Activated B cell treated with CpG ODN at 0.5 μM for 24 hours (primary cell): ENCODE measurements around the gene GRHL1. TPM values are rescaled to one million over a fixed set of nuclear protein-coding genes. Genes with fewer than 3 reads are reported as not detected.

ENCODE experiments used
- ATAC-seq: fragments of 200-7000 bp; cut with Tn5 transposase; one replicate; pipeline ENCODE4 v1.10.0; 2021; ENCODE audit warnings: low read depth, mild to moderate bottlenecking, moderate library complexity
- CTCF ChIA-PET: fragments of 350-600 bp; sonication (Branson Sonifier 250); formaldehyde crosslinking; loops from one replicate; lab custom pipeline; 2021; ENCODE audit warnings: antibody characterized with exemption; lab: Charles Lee
- POLR2A ChIA-PET: fragments of 350-600 bp; sonication (Branson Sonifier 250); formaldehyde crosslinking; loops from one replicate; lab custom pipeline; 2021; ENCODE audit warnings: antibody characterized with exemption; lab: Charles Lee
- DNase-seq: peaks from one replicate; pipeline ENCODE4 v3.0.0; 2022
- H3K27ac Mint-ChIP-seq: one replicate; pipeline ENCODE4 v1.8.0; 2020; ENCODE audit warnings: mixed read lengths
- H3K27me3 Mint-ChIP-seq: one replicate; pipeline ENCODE4 v1.8.0; 2021; ENCODE audit warnings: mixed read lengths
- H3K36me3 Mint-ChIP-seq: one replicate; pipeline ENCODE4 v1.8.0; 2021; ENCODE audit warnings: low read depth, mixed read lengths
- H3K4me1 Mint-ChIP-seq: one replicate; pipeline ENCODE4 v1.8.0; 2021; ENCODE audit warnings: mixed read lengths
- H3K4me3 Mint-ChIP-seq: one replicate; pipeline ENCODE4 v1.8.0; 2020; ENCODE audit warnings: mild to moderate bottlenecking, mixed read lengths
- H3K9me3 Mint-ChIP-seq: one replicate; pipeline ENCODE4 v1.8.0; 2020; ENCODE audit warnings: mixed read lengths
- CTCF ChIP-seq: fragments of 200-600 bp; IDR thresholded peaks from one replicate; pipeline ENCODE4 v1.8.0; 2022; ENCODE audit warnings: antibody characterized with exemption, mild to moderate bottlenecking
- intact Hi-C: fragments of 100-400 bp; cut with micrococcal nuclease; formaldehyde crosslinking; loops from one replicate; pipeline ENCODE4 v1.15.1; 2024
- total RNA-seq: library from RNA; stranded (reverse); gene quantifications from 2 replicates; pipeline ENCODE4 v1.2.3, GENCODE V29; 2022

The GRHL1 gene
- total RNA-seq, 1 donor from 2014 or later = 0.95 TPM

GRCh38 chr2:9982891-9983290 lies 31.4 kb downstream of the GRHL1 start:
- DNase-seq = no peak
- H3K9me3 Mint-ChIP-seq = peaks cover 4% of the 10 kb centered on the region
- no peak for TF ChIP-seq CTCF
- no peaks in the 10 kb centered on the region for H3K36me3 Mint-ChIP-seq
- H3K27me3 Mint-ChIP-seq = peaks cover 20% of the 10 kb centered on the region
- CTCF ChIA-PET = interaction anchor here (1.9 to 6.1 kb wide), 2 partner anchors 66 to 74 kb away, joined by 10 to 208 read pairs; partner anchors contain the start of gene KLF11
- no peak for ATAC-seq
- H3K4me3 Mint-ChIP-seq = no peak overlapping the region
- no peak overlapping the region for H3K27ac Mint-ChIP-seq
- POLR2A ChIA-PET = no interaction called here
- H3K4me1 Mint-ChIP-seq = peaks cover 8% of the 10 kb centered on the region
- intact Hi-C loops = loop anchor here (10.0 kb wide), 2 partner anchors 142 to 682 kb away; partner anchors contain the start of gene RRM2

GRCh38 chr2:9983401-9984216 lies 32.1 kb downstream of the GRHL1 start:
- H3K4me3 Mint-ChIP-seq = no peak overlapping the region
- ChIA-PET POLR2A (interaction anchor here (1.0 to 1.5 kb wide), 5 partner anchors 45 to 140 kb away, joined by 5 to 11 read pairs (median 6); partner anchors contain the start of genes KLF11 and TAF1B), CTCF (interaction anchor here (0.6 to 6.1 kb wide), 23 partner anchors 9 to 735 kb away, joined by 3 to 208 read pairs (median 6); partner anchors contain the start of genes KLF11 and TAF1B)
- peaks cover 6% of the 10 kb centered on the region for H3K4me1 Mint-ChIP-seq
- H3K27me3 Mint-ChIP-seq = peaks cover 16% of the 10 kb centered on the region
- H3K9me3 Mint-ChIP-seq = no peaks in the 10 kb centered on the region
- no peak overlapping the region for H3K27ac Mint-ChIP-seq
- intact Hi-C loops = loop anchor here (1.0 to 10.0 kb wide), 6 partner anchors 46 to 681 kb away; partner anchors contain the start of gene RRM2
- DNase-seq (no peak), ATAC-seq (no peak)
- no peak for TF ChIP-seq CTCF
- no peaks in the 10 kb centered on the region for H3K36me3 Mint-ChIP-seq

GRCh38 chr2:9984217-9984739 lies 32.8 kb downstream of the GRHL1 start:
- intact Hi-C loops = loop anchor here (1.0 to 10.0 kb wide), 6 partner anchors 45 to 681 kb away; partner anchors contain the start of gene RRM2
- DNase-seq = no peak
- ChIA-PET CTCF (interaction anchor here (0.5 to 6.1 kb wide), 29 partner anchors 8 to 734 kb away, joined by 3 to 208 read pairs (median 5); partner anchors contain the start of genes KLF11 and TAF1B), POLR2A (interaction anchor here (0.6 to 1.5 kb wide), 6 partner anchors 45 to 141 kb away, joined by 3 to 11 read pairs (median 6); partner anchors contain the start of genes KLF11 and TAF1B)
- H3K36me3 Mint-ChIP-seq = no peaks in the 10 kb centered on the region
- no peak for TF ChIP-seq CTCF
- ATAC-seq = peak; percentile 86
- H3K9me3 Mint-ChIP-seq = no peaks in the 10 kb centered on the region
- peaks cover 6% of the 10 kb centered on the region for H3K4me1 Mint-ChIP-seq
- H3K27me3 Mint-ChIP-seq = peaks cover 16% of the 10 kb centered on the region
- no peak overlapping the region for H3K4me3 Mint-ChIP-seq
- H3K27ac Mint-ChIP-seq = no peak overlapping the region

- no peak for TF ChIP-seq CTCF
- ATAC-seq (no peak), DNase-seq (no peak)
- Mint-ChIP-seq H3K4me1 (peaks cover 6% of the 10 kb centered on the region), H3K27ac (no peak overlapping the region), H3K4me3 (no peak overlapping the region), H3K36me3 (no peaks in the 10 kb centered on the region), H3K9me3 (no peaks in the 10 kb centered on the region), H3K27me3 (peaks cover 15% of the 10 kb centered on the region)
- intact Hi-C loops = loop anchor here (1.0 to 10.0 kb wide), 6 partner anchors 44 to 680 kb away; partner anchors contain the start of gene RRM2
- CTCF ChIA-PET = interaction anchor here (0.5 to 6.1 kb wide), 29 partner anchors 7 to 460 kb away, joined by 3 to 208 read pairs (median 5); partner anchors contain the start of genes KLF11 and TAF1B
- POLR2A ChIA-PET = interaction anchor here (0.6 to 1.5 kb wide), 8 partner anchors 44 to 185 kb away, joined by 3 to 11 read pairs (median 6); partner anchors contain the start of genes KLF11 and TAF1B
These were observed 33.5 kb downstream of the GRHL1 start for GRCh38 chr2:9984871-9985480.
